Measurements from ENCODE around the gene KCNJ16. TPM values are rescaled to one million over a fixed set of nuclear protein-coding genes. Genes with fewer than 3 reads are reported as not detected.
A peak's percentile ranks its signal among the peaks of the same experiment; 100 is the strongest.

The KCNJ16 gene
- total and polyA plus RNA-seq, 4 donors = 0.31 to 3.3 (median 0.67) TPM

GRCh38 chr17:70076831-70077230 lies 1.8 kb downstream of the KCNJ16 start:
- TF ChIP-seq RXRA (IDR thresholded peaks at IDR 0.05) = no peak
- no peak for TF ChIP-seq ATF3 (IDR thresholded peaks at IDR 0.05)
- TF ChIP-seq FOXA2 (IDR thresholded peaks at IDR 0.05) = no peak
- TF ChIP-seq RAD21 (IDR thresholded peaks at IDR 0.05) = no peak
- TF ChIP-seq JUND (IDR thresholded peaks at IDR 0.05) = no peak
- no peak for TF ChIP-seq EGR1 (IDR thresholded peaks at IDR 0.05; ENCODE audit: low read depth in 2 of 2)
- no peak for TF ChIP-seq SP1 (IDR thresholded peaks at IDR 0.05)
- no peak for TF ChIP-seq TAF1 (conservative IDR thresholded peaks at IDR 0.05)
- no peak for TF ChIP-seq GABPA (IDR thresholded peaks at IDR 0.05 in 1 of 2, conservative IDR thresholded peaks at IDR 0.05 in 1 of 2)
- TF ChIP-seq HNF4A (conservative IDR thresholded peaks at IDR 0.05) = no peak
- TF ChIP-seq YY1 (IDR thresholded peaks at IDR 0.05) = no peak
- no peak for TF ChIP-seq NR2F2 (IDR thresholded peaks at IDR 0.05)
- TF ChIP-seq HNF4G (IDR thresholded peaks at IDR 0.05) = no peak
- TF ChIP-seq FOXA1 (IDR thresholded peaks at IDR 0.05) = no peak
- TF ChIP-seq MAX (IDR thresholded peaks at IDR 0.05) = no peak
- TF ChIP-seq CTCF (IDR thresholded peaks at IDR 0.05; ENCODE audit: low read depth, low read length, missing input control) = no peak
- no peak for TF ChIP-seq REST (IDR thresholded peaks at IDR 0.05)
- WGBS = 62% methylated on average over 3 of the region's 3 CpGs
- Histone ChIP-seq H3K9ac (ENCODE audit: low read depth in 1 of 2, low read length in 2 of 2) (no peak overlapping the region), H3K4me3 (ENCODE audit: low read depth in 1 of 3, low read length in 3 of 3) (no peak overlapping the region), H3K36me3 (ENCODE audit: control insufficient read depth in 4 of 4, insufficient read depth in 3 of 4, low read depth in 1 of 4, low read length in 3 of 4) (no peaks in the 10 kb centered on the region), H3K4me1 (ENCODE audit: control insufficient read depth in 4 of 4, insufficient read depth in 4 of 4, low read length in 3 of 4) (no peaks in the 10 kb centered on the region), H3K27me3 (ENCODE audit: control insufficient read depth in 4 of 4, insufficient read depth in 4 of 4, low read length in 3 of 4) (peaks cover 0 to 5% (median 2%) of the 10 kb centered on the region in 4 donors), H3K27ac (ENCODE audit: low read depth in 1 of 2, low read length in 2 of 2) (no peak overlapping the region), H3K9me3 (ENCODE audit: control insufficient read depth in 4 of 4, low read length in 3 of 4) (no peaks in the 10 kb centered on the region)
- no peak for DNase-seq (ENCODE audit: low spot score)

- H3K27ac ChIP-seq (ENCODE audit: low read depth in 1 of 2, low read length in 2 of 2) = no peak overlapping the region
- WGBS = 45% methylated on average over 4 of the region's 4 CpGs
- no peaks in the 10 kb centered on the region for H3K4me1 ChIP-seq (ENCODE audit: control insufficient read depth in 4 of 4, insufficient read depth in 4 of 4, low read length in 3 of 4)
- TF ChIP-seq JUND (IDR thresholded peaks at IDR 0.05) (no peak), REST (IDR thresholded peaks at IDR 0.05) (peak; percentile 30), FOXA1 (IDR thresholded peaks at IDR 0.05) (no peak), ATF3 (IDR thresholded peaks at IDR 0.05) (no peak)
- no peak overlapping the region for H3K4me3 ChIP-seq (ENCODE audit: low read depth in 1 of 3, low read length in 3 of 3)
- H3K9me3 ChIP-seq (ENCODE audit: control insufficient read depth in 4 of 4, low read length in 3 of 4) = no peaks in the 10 kb centered on the region
- no peak for DNase-seq (ENCODE audit: low spot score)
- peaks cover 0 to 5% (median under 1%) of the 10 kb centered on the region in 4 donors for H3K27me3 ChIP-seq (ENCODE audit: control insufficient read depth in 4 of 4, insufficient read depth in 4 of 4, low read length in 3 of 4)
- no peak overlapping the region for H3K9ac ChIP-seq (ENCODE audit: low read depth in 1 of 2, low read length in 2 of 2)
- H3K36me3 ChIP-seq (ENCODE audit: control insufficient read depth in 4 of 4, insufficient read depth in 3 of 4, low read depth in 1 of 4, low read length in 3 of 4) = no peaks in the 10 kb centered on the region
Observed at GRCh38 chr17:70078549-70078948, 3.5 kb downstream of the KCNJ16 start.
